B cell (primary cell): ENCODE data around the gene FADS1.

Source experiments
- EZH2 ChIP-seq: IDR thresholded peaks from 2 replicates; pipeline ENCODE4 v1.6.1; 2012; ENCODE audit warnings: borderline replicate concordance, low read depth, mild to moderate bottlenecking, moderate library complexity, low read length; ENCODE audit not compliant: insufficient read depth, poor library complexity, severe bottlenecking
- TF ChIP-seq, protein P1 (sequence below): fragments of 200-600 bp; IDR thresholded peaks from one replicate; pipeline ENCODE4 v1.8.0; 2022; ENCODE audit warnings: antibody characterized with exemption, mild to moderate bottlenecking

DNA sequence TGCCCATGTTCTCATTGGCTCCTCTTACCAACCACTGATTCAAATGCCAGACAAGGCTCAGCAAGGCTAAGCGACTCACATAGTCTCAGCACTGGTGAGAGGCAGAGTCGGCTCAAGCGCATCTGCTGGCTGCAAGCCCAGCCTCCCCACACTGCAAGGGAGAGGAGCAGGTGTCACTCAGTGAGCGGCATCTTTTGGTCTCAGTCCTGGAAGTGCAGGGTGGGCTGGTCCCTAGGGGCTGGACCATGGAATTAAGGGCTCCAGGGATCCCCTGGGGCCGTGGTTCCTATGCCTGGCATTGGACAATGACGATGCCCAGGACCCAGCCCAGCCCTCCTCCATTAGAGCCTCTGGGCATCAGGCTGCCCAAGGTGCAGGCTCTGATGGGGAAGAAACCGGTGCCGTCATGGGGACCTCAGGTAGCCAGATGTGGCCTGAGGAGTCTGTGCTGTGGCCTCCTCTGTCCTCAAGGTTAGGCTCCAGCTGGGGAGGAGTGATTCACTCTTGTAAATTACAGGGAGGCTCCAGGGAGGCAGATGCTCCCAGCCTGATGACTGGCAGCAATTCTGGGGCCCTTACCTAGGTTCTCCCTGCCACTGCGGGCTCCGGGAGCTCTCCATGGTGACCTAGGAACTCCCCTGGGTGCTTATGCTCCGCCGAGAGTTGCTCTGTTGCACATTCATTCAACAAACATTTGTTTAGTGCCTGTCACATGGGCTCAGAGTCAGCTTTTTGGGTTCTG is 39.3 kb upstream of the FADS1 start:
- TF ChIP-seq, protein P1, sequence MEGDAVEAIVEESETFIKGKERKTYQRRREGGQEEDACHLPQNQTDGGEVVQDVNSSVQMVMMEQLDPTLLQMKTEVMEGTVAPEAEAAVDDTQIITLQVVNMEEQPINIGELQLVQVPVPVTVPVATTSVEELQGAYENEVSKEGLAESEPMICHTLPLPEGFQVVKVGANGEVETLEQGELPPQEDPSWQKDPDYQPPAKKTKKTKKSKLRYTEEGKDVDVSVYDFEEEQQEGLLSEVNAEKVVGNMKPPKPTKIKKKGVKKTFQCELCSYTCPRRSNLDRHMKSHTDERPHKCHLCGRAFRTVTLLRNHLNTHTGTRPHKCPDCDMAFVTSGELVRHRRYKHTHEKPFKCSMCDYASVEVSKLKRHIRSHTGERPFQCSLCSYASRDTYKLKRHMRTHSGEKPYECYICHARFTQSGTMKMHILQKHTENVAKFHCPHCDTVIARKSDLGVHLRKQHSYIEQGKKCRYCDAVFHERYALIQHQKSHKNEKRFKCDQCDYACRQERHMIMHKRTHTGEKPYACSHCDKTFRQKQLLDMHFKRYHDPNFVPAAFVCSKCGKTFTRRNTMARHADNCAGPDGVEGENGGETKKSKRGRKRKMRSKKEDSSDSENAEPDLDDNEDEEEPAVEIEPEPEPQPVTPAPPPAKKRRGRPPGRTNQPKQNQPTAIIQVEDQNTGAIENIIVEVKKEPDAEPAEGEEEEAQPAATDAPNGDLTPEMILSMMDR = no peak
- TF ChIP-seq EZH2 = no peak
